SU-DHL-6 (cell line): Measurements from ENCODE around the gene BANP.
"Not testable (repeated sequence)": the region's sequence is repeated elsewhere in the genome, so short reads cannot be mapped to it uniquely, and the experiment has no call there.

Experiments used
- EZH2phosphoT487 ChIP-seq: fragments of 200-600 bp; sonication (generic), shearing (Covaris generic); conservative IDR thresholded peaks from 2 replicates; pipeline ENCODE4 v1.6.1; 2018; ENCODE audit warnings: mild to moderate bottlenecking, antibody characterized with exemption, low read length, moderate library complexity, mixed read lengths
- TF ChIP-seq, protein P1 (sequence below): fragments of 200-600 bp; sonication (generic); IDR thresholded peaks from one replicate; pipeline ENCODE4 v1.5.1; 2017; ENCODE audit warnings: antibody characterized with exemption, mild to moderate bottlenecking, low read length, moderate library complexity; ENCODE audit not compliant: insufficient read depth, poor library complexity, severe bottlenecking

GRCh38 chr16:88101623-88102105, 150.4 kb downstream of the BANP start:
- TF ChIP-seq, protein P1, sequence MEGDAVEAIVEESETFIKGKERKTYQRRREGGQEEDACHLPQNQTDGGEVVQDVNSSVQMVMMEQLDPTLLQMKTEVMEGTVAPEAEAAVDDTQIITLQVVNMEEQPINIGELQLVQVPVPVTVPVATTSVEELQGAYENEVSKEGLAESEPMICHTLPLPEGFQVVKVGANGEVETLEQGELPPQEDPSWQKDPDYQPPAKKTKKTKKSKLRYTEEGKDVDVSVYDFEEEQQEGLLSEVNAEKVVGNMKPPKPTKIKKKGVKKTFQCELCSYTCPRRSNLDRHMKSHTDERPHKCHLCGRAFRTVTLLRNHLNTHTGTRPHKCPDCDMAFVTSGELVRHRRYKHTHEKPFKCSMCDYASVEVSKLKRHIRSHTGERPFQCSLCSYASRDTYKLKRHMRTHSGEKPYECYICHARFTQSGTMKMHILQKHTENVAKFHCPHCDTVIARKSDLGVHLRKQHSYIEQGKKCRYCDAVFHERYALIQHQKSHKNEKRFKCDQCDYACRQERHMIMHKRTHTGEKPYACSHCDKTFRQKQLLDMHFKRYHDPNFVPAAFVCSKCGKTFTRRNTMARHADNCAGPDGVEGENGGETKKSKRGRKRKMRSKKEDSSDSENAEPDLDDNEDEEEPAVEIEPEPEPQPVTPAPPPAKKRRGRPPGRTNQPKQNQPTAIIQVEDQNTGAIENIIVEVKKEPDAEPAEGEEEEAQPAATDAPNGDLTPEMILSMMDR = not testable (repeated sequence)
- TF ChIP-seq EZH2phosphoT487 = not testable (repeated sequence)
